SK-N-SH (cell line): ENCODE results near the gene MYL12A.

Source experiments
- EP300 ChIP-seq, 2 experiments: IDR thresholded peaks; 2 replicates each; pipeline versions ENCODE4 v1.4.0 to v1.6.1; 2012; ENCODE audit warnings: borderline replicate concordance in 1 of 2, low read depth in 1 of 2, low read length in 1 of 2
- EZH2phosphoT487 ChIP-seq: fragments of 200-600 bp; sonication (generic); IDR thresholded peaks from 2 replicates; pipeline ENCODE4 v1.6.1; 2017; ENCODE audit warnings: low read depth, mixed run types, mild to moderate bottlenecking, antibody characterized with exemption, moderate library complexity, borderline replicate concordance
- FOXM1 ChIP-seq: IDR thresholded peaks from 2 replicates; pipeline ENCODE4 v1.4.0; 2012; ENCODE audit warnings: low read depth, mild to moderate bottlenecking
- GABPA ChIP-seq: IDR thresholded peaks from 2 replicates; pipeline ENCODE4 v1.4.0; 2012; ENCODE audit warnings: low read depth, mild to moderate bottlenecking
- MEF2A ChIP-seq: IDR thresholded peaks from 2 replicates; pipeline ENCODE4 v1.4.0; 2012; ENCODE audit warnings: low read depth, borderline replicate concordance
- MXI1 ChIP-seq: IDR thresholded peaks from 2 replicates; pipeline ENCODE4 v1.6.1; 2012; ENCODE audit warnings: mild to moderate bottlenecking, low read depth, low read length, improper control_type of control experiment
- POLR2AphosphoS5 ChIP-seq: IDR thresholded peaks from 2 replicates; pipeline ENCODE4 v1.6.1; 2012; ENCODE audit warnings: low read depth, low read length
- RFX5 ChIP-seq: IDR thresholded peaks from 2 replicates; pipeline ENCODE4 v1.6.1; 2012; ENCODE audit warnings: mild to moderate bottlenecking, improper control_type of control experiment, low read length
- SMC3 ChIP-seq: IDR thresholded peaks from 2 replicates; pipeline ENCODE4 v1.6.1; 2012; ENCODE audit warnings: low read depth, low read length, improper control_type of control experiment
- YY1 ChIP-seq: IDR thresholded peaks from 2 replicates; pipeline ENCODE4 v1.4.0; 2012; ENCODE audit warnings: low read depth, mild to moderate bottlenecking
- TF ChIP-seq, protein P1 (sequence below): fragments of 200-600 bp; sonication (generic); IDR thresholded peaks from 2 replicates; pipeline ENCODE4 v1.6.1; 2017; ENCODE audit warnings: antibody characterized with exemption, mild to moderate bottlenecking, moderate library complexity
- TF ChIP-seq, protein P2 (sequence below): fragments of 150-350 bp; IDR thresholded peaks from 2 replicates; pipeline ENCODE4 v1.6.1; 2017; ENCODE audit warnings: antibody characterized with exemption, low read length, low read depth, borderline replicate concordance
- TF ChIP-seq, protein P3 (sequence below): IDR thresholded peaks from 2 replicates; pipeline ENCODE4 v1.4.0; 2012; ENCODE audit warnings: low read depth, borderline replicate concordance

GRCh38 chr18:3255611-3256165 is 8.1 kb downstream of the MYL12A start:
- TF ChIP-seq, protein P1, sequence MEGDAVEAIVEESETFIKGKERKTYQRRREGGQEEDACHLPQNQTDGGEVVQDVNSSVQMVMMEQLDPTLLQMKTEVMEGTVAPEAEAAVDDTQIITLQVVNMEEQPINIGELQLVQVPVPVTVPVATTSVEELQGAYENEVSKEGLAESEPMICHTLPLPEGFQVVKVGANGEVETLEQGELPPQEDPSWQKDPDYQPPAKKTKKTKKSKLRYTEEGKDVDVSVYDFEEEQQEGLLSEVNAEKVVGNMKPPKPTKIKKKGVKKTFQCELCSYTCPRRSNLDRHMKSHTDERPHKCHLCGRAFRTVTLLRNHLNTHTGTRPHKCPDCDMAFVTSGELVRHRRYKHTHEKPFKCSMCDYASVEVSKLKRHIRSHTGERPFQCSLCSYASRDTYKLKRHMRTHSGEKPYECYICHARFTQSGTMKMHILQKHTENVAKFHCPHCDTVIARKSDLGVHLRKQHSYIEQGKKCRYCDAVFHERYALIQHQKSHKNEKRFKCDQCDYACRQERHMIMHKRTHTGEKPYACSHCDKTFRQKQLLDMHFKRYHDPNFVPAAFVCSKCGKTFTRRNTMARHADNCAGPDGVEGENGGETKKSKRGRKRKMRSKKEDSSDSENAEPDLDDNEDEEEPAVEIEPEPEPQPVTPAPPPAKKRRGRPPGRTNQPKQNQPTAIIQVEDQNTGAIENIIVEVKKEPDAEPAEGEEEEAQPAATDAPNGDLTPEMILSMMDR: no peak
- TF ChIP-seq EZH2phosphoT487 (no peak), MXI1 (no peak), YY1 (no peak), EP300 (IDR thresholded peaks at IDR 0.05; ENCODE audit: borderline replicate concordance in 1 of 2, low read depth in 1 of 2, low read length in 1 of 2) (no peak), POLR2AphosphoS5 (no peak), GABPA (no peak), FOXM1 (no peak), MEF2A (no peak), RFX5 (no peak), SMC3 (no peak)
- TF ChIP-seq, protein P2, sequence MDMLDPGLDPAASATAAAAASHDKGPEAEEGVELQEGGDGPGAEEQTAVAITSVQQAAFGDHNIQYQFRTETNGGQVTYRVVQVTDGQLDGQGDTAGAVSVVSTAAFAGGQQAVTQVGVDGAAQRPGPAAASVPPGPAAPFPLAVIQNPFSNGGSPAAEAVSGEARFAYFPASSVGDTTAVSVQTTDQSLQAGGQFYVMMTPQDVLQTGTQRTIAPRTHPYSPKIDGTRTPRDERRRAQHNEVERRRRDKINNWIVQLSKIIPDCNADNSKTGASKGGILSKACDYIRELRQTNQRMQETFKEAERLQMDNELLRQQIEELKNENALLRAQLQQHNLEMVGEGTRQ: no peak
- TF ChIP-seq, protein P3, sequence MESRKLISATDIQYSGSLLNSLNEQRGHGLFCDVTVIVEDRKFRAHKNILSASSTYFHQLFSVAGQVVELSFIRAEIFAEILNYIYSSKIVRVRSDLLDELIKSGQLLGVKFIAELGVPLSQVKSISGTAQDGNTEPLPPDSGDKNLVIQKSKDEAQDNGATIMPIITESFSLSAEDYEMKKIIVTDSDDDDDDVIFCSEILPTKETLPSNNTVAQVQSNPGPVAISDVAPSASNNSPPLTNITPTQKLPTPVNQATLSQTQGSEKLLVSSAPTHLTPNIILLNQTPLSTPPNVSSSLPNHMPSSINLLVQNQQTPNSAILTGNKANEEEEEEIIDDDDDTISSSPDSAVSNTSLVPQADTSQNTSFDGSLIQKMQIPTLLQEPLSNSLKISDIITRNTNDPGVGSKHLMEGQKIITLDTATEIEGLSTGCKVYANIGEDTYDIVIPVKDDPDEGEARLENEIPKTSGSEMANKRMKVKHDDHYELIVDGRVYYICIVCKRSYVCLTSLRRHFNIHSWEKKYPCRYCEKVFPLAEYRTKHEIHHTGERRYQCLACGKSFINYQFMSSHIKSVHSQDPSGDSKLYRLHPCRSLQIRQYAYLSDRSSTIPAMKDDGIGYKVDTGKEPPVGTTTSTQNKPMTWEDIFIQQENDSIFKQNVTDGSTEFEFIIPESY: no peak
